ENCODE data around the gene RXFP1.

RXFP1 gene

DNA sequence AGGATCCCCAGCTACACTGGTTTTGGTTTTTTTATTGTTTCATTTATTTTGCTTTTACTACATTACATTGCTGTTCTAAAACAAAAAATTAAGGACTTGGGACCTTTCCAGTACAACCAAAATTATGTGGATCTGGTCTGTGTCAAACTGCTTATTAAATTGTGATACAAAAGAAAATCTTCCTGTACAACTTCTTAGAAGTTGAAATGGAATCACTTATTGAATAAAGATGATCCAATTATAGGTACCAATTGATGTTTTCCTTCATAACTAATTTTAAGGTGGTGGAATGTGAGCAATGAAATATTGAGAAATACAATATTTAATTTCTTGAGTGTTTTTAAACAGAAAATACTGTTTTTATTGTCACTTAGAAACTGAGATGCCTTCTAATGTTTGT, 82.7 kb downstream of the RXFP1 start:
- Histone ChIP-seq H3K27ac (ENCODE audit: low read depth in 2 of 2, low read length in 2 of 2) (no peak overlapping the region), H3K9me3 (ENCODE audit: control insufficient read depth in 2 of 2, low read length in 2 of 2) (no peaks in the 10 kb centered on the region), H3K4me3 (ENCODE audit: low read length in 2 of 2) (no peak overlapping the region), H3K9ac (ENCODE audit: low read depth in 1 of 2, low read length in 2 of 2) (no peak overlapping the region), H3K36me3 (ENCODE audit: control insufficient read depth in 2 of 2, insufficient read depth in 2 of 2, low read length in 2 of 2) (no peaks in the 10 kb centered on the region), H3K4me1 (ENCODE audit: control insufficient read depth in 2 of 2, insufficient read depth in 2 of 2, low read length in 2 of 2) (no peaks in the 10 kb centered on the region), H3K27me3 (ENCODE audit: control insufficient read depth in 2 of 2, insufficient read depth in 2 of 2, low read length in 2 of 2) (no peaks in the 10 kb centered on the region)

DNA sequence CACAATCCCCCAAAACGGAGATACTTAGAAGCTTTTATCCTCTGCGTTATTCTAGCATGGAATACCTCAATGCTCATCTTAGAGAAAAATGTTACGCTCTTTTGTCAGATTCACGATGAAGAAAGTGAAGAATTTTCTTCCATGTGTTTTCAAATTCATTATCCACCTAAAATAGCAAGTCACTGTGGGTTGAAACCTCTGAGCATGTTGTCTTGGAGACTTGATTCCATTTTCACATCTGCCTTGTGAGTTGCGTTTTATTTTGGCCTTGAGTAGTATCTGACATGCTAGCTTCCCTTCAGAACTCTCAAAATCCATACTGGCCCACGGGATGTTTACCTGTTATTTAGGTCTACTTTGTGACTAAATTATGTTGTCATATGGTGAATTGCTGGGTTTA, 83.7 kb downstream of the RXFP1 start:
- Histone ChIP-seq H3K27me3 (ENCODE audit: control insufficient read depth in 2 of 2, insufficient read depth in 2 of 2, low read length in 2 of 2) (no peaks in the 10 kb centered on the region), H3K4me1 (ENCODE audit: control insufficient read depth in 2 of 2, insufficient read depth in 2 of 2, low read length in 2 of 2) (no peaks in the 10 kb centered on the region), H3K4me3 (ENCODE audit: low read length in 2 of 2) (no peak overlapping the region), H3K36me3 (ENCODE audit: control insufficient read depth in 2 of 2, insufficient read depth in 2 of 2, low read length in 2 of 2) (no peaks in the 10 kb centered on the region), H3K9ac (ENCODE audit: low read depth in 1 of 2, low read length in 2 of 2) (no peak overlapping the region), H3K27ac (ENCODE audit: low read depth in 2 of 2, low read length in 2 of 2) (no peak overlapping the region), H3K9me3 (ENCODE audit: control insufficient read depth in 2 of 2, low read length in 2 of 2) (no peaks in the 10 kb centered on the region)

- Histone ChIP-seq H3K27me3 (ENCODE audit: control insufficient read depth in 2 of 2, insufficient read depth in 2 of 2, low read length in 2 of 2) (no peaks in the 10 kb centered on the region), H3K4me3 (ENCODE audit: low read length in 2 of 2) (no peak overlapping the region), H3K4me1 (ENCODE audit: control insufficient read depth in 2 of 2, insufficient read depth in 2 of 2, low read length in 2 of 2) (no peaks in the 10 kb centered on the region), H3K27ac (ENCODE audit: low read depth in 2 of 2, low read length in 2 of 2) (no peak overlapping the region), H3K36me3 (ENCODE audit: control insufficient read depth in 2 of 2, insufficient read depth in 2 of 2, low read length in 2 of 2) (no peaks in the 10 kb centered on the region), H3K9me3 (ENCODE audit: control insufficient read depth in 2 of 2, low read length in 2 of 2) (no peaks in the 10 kb centered on the region), H3K9ac (ENCODE audit: low read depth in 1 of 2, low read length in 2 of 2) (no peak overlapping the region)
Measured at GRCh38 chr4:158606969-158607368, 85.3 kb downstream of the RXFP1 start.

GRCh38 chr4:158609116-158609515, 87.4 kb downstream of the RXFP1 start:
- H3K4me1 ChIP-seq (ENCODE audit: control insufficient read depth in 2 of 2, insufficient read depth in 2 of 2, low read length in 2 of 2) = no peaks in the 10 kb centered on the region
- no peak overlapping the region for H3K27ac ChIP-seq (ENCODE audit: low read depth in 2 of 2, low read length in 2 of 2)
- H3K9ac ChIP-seq (ENCODE audit: low read depth in 1 of 2, low read length in 2 of 2) = no peak overlapping the region
- H3K4me3 ChIP-seq (ENCODE audit: low read length in 2 of 2) = no peak overlapping the region
- H3K9me3 ChIP-seq (ENCODE audit: control insufficient read depth in 2 of 2, low read length in 2 of 2) = no peaks in the 10 kb centered on the region
- no peaks in the 10 kb centered on the region for H3K27me3 ChIP-seq (ENCODE audit: control insufficient read depth in 2 of 2, insufficient read depth in 2 of 2, low read length in 2 of 2)
- H3K36me3 ChIP-seq (ENCODE audit: control insufficient read depth in 2 of 2, insufficient read depth in 2 of 2, low read length in 2 of 2) = no peaks in the 10 kb centered on the region

DNA sequence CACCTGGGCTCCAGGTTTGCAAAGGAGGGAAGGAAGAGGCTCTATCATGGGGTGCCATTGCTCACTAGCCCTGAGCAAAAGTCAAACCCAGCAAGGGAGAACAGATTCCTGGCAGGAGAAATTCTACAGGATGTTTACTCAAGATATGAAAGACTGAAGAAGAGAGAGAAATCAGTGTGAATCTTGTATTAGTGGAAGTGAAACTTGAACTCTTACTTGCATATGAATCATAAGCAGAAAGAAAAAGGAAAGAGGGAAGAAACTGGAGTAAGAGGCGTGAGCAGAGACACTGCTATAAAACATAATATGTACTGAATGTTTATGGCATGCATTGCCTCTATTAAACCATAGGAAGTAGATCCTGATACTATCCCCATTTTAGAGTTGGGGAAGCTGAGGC, 89.1 kb downstream of the RXFP1 start:
- Histone ChIP-seq H3K9me3 (ENCODE audit: control insufficient read depth in 2 of 2, low read length in 2 of 2) (no peaks in the 10 kb centered on the region), H3K4me3 (ENCODE audit: low read length in 2 of 2) (no peak overlapping the region), H3K4me1 (ENCODE audit: control insufficient read depth in 2 of 2, insufficient read depth in 2 of 2, low read length in 2 of 2) (no peaks in the 10 kb centered on the region), H3K27ac (ENCODE audit: low read depth in 2 of 2, low read length in 2 of 2) (no peak overlapping the region), H3K9ac (ENCODE audit: low read depth in 1 of 2, low read length in 2 of 2) (no peak overlapping the region), H3K36me3 (ENCODE audit: control insufficient read depth in 2 of 2, insufficient read depth in 2 of 2, low read length in 2 of 2) (no peaks in the 10 kb centered on the region), H3K27me3 (ENCODE audit: control insufficient read depth in 2 of 2, insufficient read depth in 2 of 2, low read length in 2 of 2) (no peaks in the 10 kb centered on the region)

DNA sequence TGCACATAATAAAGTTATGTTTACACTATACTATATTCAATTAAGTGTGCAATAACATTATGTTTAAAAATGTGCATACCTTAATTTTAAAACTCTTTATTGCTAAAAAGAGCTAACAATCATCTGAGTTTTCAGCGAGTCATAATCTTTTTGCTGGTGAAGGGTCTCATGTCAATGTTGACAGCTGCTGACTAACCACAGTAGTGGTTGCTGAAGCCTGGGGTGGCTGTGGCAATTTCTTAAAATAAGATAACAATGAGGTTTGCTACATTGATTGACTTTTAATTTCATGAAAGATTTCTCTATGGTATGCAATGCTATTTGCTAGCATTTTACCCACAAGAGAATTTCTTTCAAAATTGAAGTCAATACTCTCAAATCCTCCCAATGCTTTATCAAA, 91.4 kb downstream of the RXFP1 start:
- H3K4me1 ChIP-seq (ENCODE audit: control insufficient read depth in 2 of 2, insufficient read depth in 2 of 2, low read length in 2 of 2) = no peaks in the 10 kb centered on the region
- H3K9ac ChIP-seq (ENCODE audit: low read depth in 1 of 2, low read length in 2 of 2) = no peak overlapping the region
- H3K36me3 ChIP-seq (ENCODE audit: control insufficient read depth in 2 of 2, insufficient read depth in 2 of 2, low read length in 2 of 2) = no peaks in the 10 kb centered on the region
- H3K27ac ChIP-seq (ENCODE audit: low read depth in 2 of 2, low read length in 2 of 2) = no peak overlapping the region
- no peak overlapping the region for H3K4me3 ChIP-seq (ENCODE audit: low read length in 2 of 2)
- H3K27me3 ChIP-seq (ENCODE audit: control insufficient read depth in 2 of 2, insufficient read depth in 2 of 2, low read length in 2 of 2) = no peaks in the 10 kb centered on the region
- no peaks in the 10 kb centered on the region for H3K9me3 ChIP-seq (ENCODE audit: control insufficient read depth in 2 of 2, low read length in 2 of 2)

- Histone ChIP-seq H3K9ac (ENCODE audit: low read depth in 1 of 2, low read length in 2 of 2) (no peak overlapping the region), H3K9me3 (ENCODE audit: control insufficient read depth in 2 of 2, low read length in 2 of 2) (no peaks in the 10 kb centered on the region), H3K4me1 (ENCODE audit: control insufficient read depth in 2 of 2, insufficient read depth in 2 of 2, low read length in 2 of 2) (no peaks in the 10 kb centered on the region), H3K27ac (ENCODE audit: low read depth in 2 of 2, low read length in 2 of 2) (no peak overlapping the region), H3K27me3 (ENCODE audit: control insufficient read depth in 2 of 2, insufficient read depth in 2 of 2, low read length in 2 of 2) (no peaks in the 10 kb centered on the region), H3K36me3 (ENCODE audit: control insufficient read depth in 2 of 2, insufficient read depth in 2 of 2, low read length in 2 of 2) (no peaks in the 10 kb centered on the region), H3K4me3 (ENCODE audit: low read length in 2 of 2) (no peak overlapping the region)
Measured at GRCh38 chr4:158617956-158618355, 96.3 kb downstream of the RXFP1 start.

GRCh38 chr4:158621729-158622128, 100.0 kb downstream of the RXFP1 start:
- no peak overlapping the region for H3K27ac ChIP-seq (ENCODE audit: low read depth in 2 of 2, low read length in 2 of 2)
- H3K27me3 ChIP-seq (ENCODE audit: control insufficient read depth in 2 of 2, insufficient read depth in 2 of 2, low read length in 2 of 2) = no peaks in the 10 kb centered on the region
- H3K4me3 ChIP-seq (ENCODE audit: low read length in 2 of 2) = no peak overlapping the region

DNA sequence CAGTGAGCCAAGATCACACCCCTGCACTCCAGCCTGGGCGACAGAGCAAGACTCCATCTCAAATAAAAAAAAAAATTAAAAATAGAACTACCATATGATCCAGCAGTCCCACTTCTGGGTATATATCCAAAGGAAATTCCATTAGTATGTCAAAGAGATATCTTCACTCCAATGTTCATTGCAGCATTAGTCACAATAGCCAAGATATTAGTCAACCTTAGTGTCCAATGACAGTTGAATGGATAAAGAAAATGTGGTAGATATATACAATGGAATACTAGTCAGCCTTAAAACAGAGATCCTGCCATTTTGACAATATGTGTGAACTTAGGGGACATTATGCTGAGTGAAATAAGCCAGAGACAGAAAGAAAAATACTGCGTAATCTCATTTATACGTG, 100.6 kb downstream of the RXFP1 start:
- H3K9ac ChIP-seq (ENCODE audit: low read depth in 1 of 2, low read length in 2 of 2) = no peak overlapping the region
- H3K27ac ChIP-seq (ENCODE audit: low read depth in 2 of 2, low read length in 2 of 2) = no peak overlapping the region
- H3K4me1 ChIP-seq (ENCODE audit: control insufficient read depth in 2 of 2, insufficient read depth in 2 of 2, low read length in 2 of 2) = no peaks in the 10 kb centered on the region
- H3K4me3 ChIP-seq (ENCODE audit: low read length in 2 of 2) = no peak overlapping the region
- no peaks in the 10 kb centered on the region for H3K27me3 ChIP-seq (ENCODE audit: control insufficient read depth in 2 of 2, insufficient read depth in 2 of 2, low read length in 2 of 2)
- H3K36me3 ChIP-seq (ENCODE audit: control insufficient read depth in 2 of 2, insufficient read depth in 2 of 2, low read length in 2 of 2) = no peaks in the 10 kb centered on the region
- H3K9me3 ChIP-seq (ENCODE audit: control insufficient read depth in 2 of 2, low read length in 2 of 2) = no peaks in the 10 kb centered on the region

More at GRCh38 chr4:158621729-158622128, 100.0 kb downstream of the RXFP1 start:
- Histone ChIP-seq H3K36me3 (ENCODE audit: control insufficient read depth in 2 of 2, insufficient read depth in 2 of 2, low read length in 2 of 2) (no peaks in the 10 kb centered on the region), H3K4me1 (ENCODE audit: control insufficient read depth in 2 of 2, insufficient read depth in 2 of 2, low read length in 2 of 2) (no peaks in the 10 kb centered on the region), H3K9ac (ENCODE audit: low read depth in 1 of 2, low read length in 2 of 2) (no peak overlapping the region), H3K9me3 (ENCODE audit: control insufficient read depth in 2 of 2, low read length in 2 of 2) (no peaks in the 10 kb centered on the region)

DNA sequence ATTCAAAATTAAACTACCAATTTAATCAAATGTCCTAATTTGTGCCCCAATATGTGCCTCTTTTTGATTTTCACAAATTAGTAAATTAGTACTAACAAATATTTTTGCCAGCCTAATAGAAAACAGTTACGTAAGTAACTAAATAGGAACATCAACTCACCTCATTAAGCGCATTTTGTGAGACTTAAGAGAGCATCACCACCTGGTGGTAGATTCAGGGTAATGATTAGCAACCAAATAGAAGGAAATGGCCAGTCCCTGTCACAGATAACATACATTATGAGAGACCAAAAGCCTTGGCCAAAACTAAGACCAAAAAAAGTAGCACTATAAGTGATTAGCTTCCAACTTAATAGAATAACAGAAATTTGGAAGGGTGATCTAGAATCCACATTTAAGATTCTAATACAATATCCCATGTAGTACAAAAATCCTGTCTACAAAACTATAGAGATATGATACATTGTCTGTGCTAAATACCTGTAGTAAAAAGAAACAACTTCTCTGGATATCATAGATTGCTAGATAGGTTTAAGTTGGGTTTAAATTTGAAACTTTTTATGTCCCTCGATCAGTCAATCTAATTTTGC, 103.3 kb downstream of the RXFP1 start:
- Histone ChIP-seq H3K4me3 (ENCODE audit: low read length in 2 of 2) (no peak overlapping the region), H3K9me3 (ENCODE audit: control insufficient read depth in 2 of 2, low read length in 2 of 2) (no peaks in the 10 kb centered on the region), H3K4me1 (ENCODE audit: control insufficient read depth in 2 of 2, insufficient read depth in 2 of 2, low read length in 2 of 2) (no peaks in the 10 kb centered on the region), H3K27ac (ENCODE audit: low read depth in 2 of 2, low read length in 2 of 2) (no peak overlapping the region), H3K27me3 (ENCODE audit: control insufficient read depth in 2 of 2, insufficient read depth in 2 of 2, low read length in 2 of 2) (no peaks in the 10 kb centered on the region), H3K9ac (ENCODE audit: low read depth in 1 of 2, low read length in 2 of 2) (no peak overlapping the region), H3K36me3 (ENCODE audit: control insufficient read depth in 2 of 2, insufficient read depth in 2 of 2, low read length in 2 of 2) (no peaks in the 10 kb centered on the region)

GRCh38 chr4:158625544-158625943, 103.9 kb downstream of the RXFP1 start:
- Histone ChIP-seq H3K27ac (ENCODE audit: low read depth in 2 of 2, low read length in 2 of 2) (no peak overlapping the region), H3K4me3 (ENCODE audit: low read length in 2 of 2) (no peak overlapping the region), H3K36me3 (ENCODE audit: control insufficient read depth in 2 of 2, insufficient read depth in 2 of 2, low read length in 2 of 2) (no peaks in the 10 kb centered on the region), H3K9me3 (ENCODE audit: control insufficient read depth in 2 of 2, low read length in 2 of 2) (no peaks in the 10 kb centered on the region), H3K9ac (ENCODE audit: low read depth in 1 of 2, low read length in 2 of 2) (no peak overlapping the region), H3K27me3 (ENCODE audit: control insufficient read depth in 2 of 2, insufficient read depth in 2 of 2, low read length in 2 of 2) (no peaks in the 10 kb centered on the region), H3K4me1 (ENCODE audit: control insufficient read depth in 2 of 2, insufficient read depth in 2 of 2, low read length in 2 of 2) (no peaks in the 10 kb centered on the region)
